Measurements from ENCODE around the gene CACNA2D1. TPM values are rescaled to one million over a fixed set of nuclear protein-coding genes. Genes with fewer than 3 reads are reported as not detected.

CACNA2D1 gene
- polyA plus RNA-seq, 1 donor = 11.4 TPM

- Histone ChIP-seq H3K27ac (ENCODE audit: low read length) (no peak overlapping the region), H3K4me3 (ENCODE audit: low read length) (no peak overlapping the region), H3K27me3 (ENCODE audit: control insufficient read depth, insufficient read depth, low read length) (no peaks in the 10 kb centered on the region), H3K4me1 (ENCODE audit: control insufficient read depth, insufficient read depth, low read length) (no peaks in the 10 kb centered on the region), H3K9me3 (ENCODE audit: control insufficient read depth, low read depth, low read length) (no peaks in the 10 kb centered on the region), H3K36me3 (ENCODE audit: control insufficient read depth, insufficient read depth, low read length) (no peaks in the 10 kb centered on the region)
- 67% methylated on average over 2 of the region's 2 CpGs for WGBS (ENCODE audit: insufficient coverage, low lambda C conversion rate)
- DNase-seq = no peak
These were observed 519.1 kb downstream of the CACNA2D1 start for GRCh38 chr7:81924494-81924893.

GRCh38 chr7:81919494-81919893 lies 524.1 kb downstream of the CACNA2D1 start:
- no peaks in the 10 kb centered on the region for H3K9me3 ChIP-seq (ENCODE audit: control insufficient read depth, low read depth, low read length)
- H3K27me3 ChIP-seq (ENCODE audit: control insufficient read depth, insufficient read depth, low read length) = no peaks in the 10 kb centered on the region
- H3K36me3 ChIP-seq (ENCODE audit: control insufficient read depth, insufficient read depth, low read length) = no peaks in the 10 kb centered on the region
- no peak overlapping the region for H3K27ac ChIP-seq (ENCODE audit: low read length)
- no CpG with 5 or more reads among the region's 3 CpGs for WGBS (ENCODE audit: insufficient coverage, low lambda C conversion rate)
- no peak for DNase-seq
- H3K4me1 ChIP-seq (ENCODE audit: control insufficient read depth, insufficient read depth, low read length) = no peaks in the 10 kb centered on the region
- H3K4me3 ChIP-seq (ENCODE audit: low read length) = no peak overlapping the region

- Histone ChIP-seq H3K36me3 (ENCODE audit: control insufficient read depth, insufficient read depth, low read length) (no peaks in the 10 kb centered on the region), H3K4me1 (ENCODE audit: control insufficient read depth, insufficient read depth, low read length) (no peaks in the 10 kb centered on the region), H3K27me3 (ENCODE audit: control insufficient read depth, insufficient read depth, low read length) (no peaks in the 10 kb centered on the region), H3K9me3 (ENCODE audit: control insufficient read depth, low read depth, low read length) (no peaks in the 10 kb centered on the region), H3K4me3 (ENCODE audit: low read length) (no peak overlapping the region), H3K27ac (ENCODE audit: low read length) (no peak overlapping the region)
- no peak for DNase-seq
- WGBS (ENCODE audit: insufficient coverage, low lambda C conversion rate) = 20% methylated on average over 1 of the region's 2 CpGs
These were observed 535.4 kb downstream of the CACNA2D1 start for GRCh38 chr7:81908220-81908619.

- H3K4me3 ChIP-seq (ENCODE audit: low read length) = no peak overlapping the region
- H3K4me1 ChIP-seq (ENCODE audit: control insufficient read depth, insufficient read depth, low read length) = no peaks in the 10 kb centered on the region
- no peaks in the 10 kb centered on the region for H3K27me3 ChIP-seq (ENCODE audit: control insufficient read depth, insufficient read depth, low read length)
- H3K9me3 ChIP-seq (ENCODE audit: control insufficient read depth, low read depth, low read length) = no peaks in the 10 kb centered on the region
- H3K27ac ChIP-seq (ENCODE audit: low read length) = no peak overlapping the region
- H3K36me3 ChIP-seq (ENCODE audit: control insufficient read depth, insufficient read depth, low read length) = no peaks in the 10 kb centered on the region
- WGBS (ENCODE audit: insufficient coverage, low lambda C conversion rate) = no CpG with 5 or more reads among the region's 2 CpGs
- DNase-seq = no peak
These were observed 540.5 kb downstream of the CACNA2D1 start for GRCh38 chr7:81903115-81903514.

- H3K36me3 ChIP-seq (ENCODE audit: control insufficient read depth, insufficient read depth, low read length) = no peaks in the 10 kb centered on the region
- no peaks in the 10 kb centered on the region for H3K9me3 ChIP-seq (ENCODE audit: control insufficient read depth, low read depth, low read length)
- no peak for DNase-seq
- no peak overlapping the region for H3K4me3 ChIP-seq (ENCODE audit: low read length)
- H3K27ac ChIP-seq (ENCODE audit: low read length) = no peak overlapping the region
- WGBS (ENCODE audit: insufficient coverage, low lambda C conversion rate) = no CpG with 5 or more reads among the region's 3 CpGs
- H3K4me1 ChIP-seq (ENCODE audit: control insufficient read depth, insufficient read depth, low read length) = no peaks in the 10 kb centered on the region
- H3K27me3 ChIP-seq (ENCODE audit: control insufficient read depth, insufficient read depth, low read length) = no peaks in the 10 kb centered on the region
These were observed 541.0 kb downstream of the CACNA2D1 start for GRCh38 chr7:81902536-81902935.

Data from large intestine (tissue), 3 donors.